NCI-H2196 (cell line): ENCODE measurements around the gene GOLGA6L2.
"Not testable (repeated sequence)": the region's sequence is repeated elsewhere in the genome, so short reads cannot be mapped to it uniquely, and the experiment has no call there.

Experiments used
- DNase-seq: peaks from one replicate; lab custom pipeline; 2025; ENCODE audit not compliant: unreplicated experiment; lab: John Stamatoyannopoulos, UW

Gene GOLGA6L2

DNA sequence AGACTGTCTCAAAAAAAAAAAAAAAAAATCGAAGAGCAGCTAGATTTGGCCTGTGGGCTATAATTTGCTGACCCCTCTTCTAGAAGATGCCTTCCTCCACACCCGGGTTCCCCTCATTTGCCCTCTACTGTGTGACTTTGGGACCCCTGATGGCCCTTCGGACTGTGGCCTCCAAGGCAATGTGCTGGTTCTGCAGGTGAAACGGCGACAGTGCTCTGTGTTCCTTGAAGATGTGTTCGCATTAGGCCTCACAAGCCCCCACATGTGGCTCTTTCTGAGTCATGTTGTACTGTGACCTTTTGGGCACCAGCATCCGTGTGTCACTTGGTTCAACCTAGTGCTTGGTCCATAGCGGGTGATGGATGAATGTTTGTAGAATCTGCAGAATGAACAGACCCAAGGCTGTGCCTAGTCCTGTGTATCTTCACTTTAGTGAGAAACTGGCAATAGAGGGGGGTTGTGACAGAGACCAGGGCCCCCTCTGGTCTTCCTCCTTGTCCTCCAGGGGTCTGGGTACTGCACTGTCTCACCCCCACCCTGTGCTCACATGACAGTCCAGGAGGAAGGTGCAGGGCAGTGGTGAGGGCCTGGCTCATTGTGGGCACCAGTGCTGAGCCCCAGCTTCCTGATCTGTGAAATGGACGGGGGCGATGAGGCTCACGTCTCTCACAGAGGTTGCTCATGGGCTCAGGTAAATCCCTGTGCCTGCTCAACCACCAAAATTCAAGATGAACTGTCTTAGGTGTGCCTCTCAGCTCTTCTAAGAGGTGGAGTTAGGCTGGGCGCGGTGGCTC lies 22.7 kb downstream of the GOLGA6L2 start:
- no peak for DNase-seq

- no peak for DNase-seq
Observed at GRCh38 chr15:23422946-23423708, 23.9 kb downstream of the GOLGA6L2 start.

DNA sequence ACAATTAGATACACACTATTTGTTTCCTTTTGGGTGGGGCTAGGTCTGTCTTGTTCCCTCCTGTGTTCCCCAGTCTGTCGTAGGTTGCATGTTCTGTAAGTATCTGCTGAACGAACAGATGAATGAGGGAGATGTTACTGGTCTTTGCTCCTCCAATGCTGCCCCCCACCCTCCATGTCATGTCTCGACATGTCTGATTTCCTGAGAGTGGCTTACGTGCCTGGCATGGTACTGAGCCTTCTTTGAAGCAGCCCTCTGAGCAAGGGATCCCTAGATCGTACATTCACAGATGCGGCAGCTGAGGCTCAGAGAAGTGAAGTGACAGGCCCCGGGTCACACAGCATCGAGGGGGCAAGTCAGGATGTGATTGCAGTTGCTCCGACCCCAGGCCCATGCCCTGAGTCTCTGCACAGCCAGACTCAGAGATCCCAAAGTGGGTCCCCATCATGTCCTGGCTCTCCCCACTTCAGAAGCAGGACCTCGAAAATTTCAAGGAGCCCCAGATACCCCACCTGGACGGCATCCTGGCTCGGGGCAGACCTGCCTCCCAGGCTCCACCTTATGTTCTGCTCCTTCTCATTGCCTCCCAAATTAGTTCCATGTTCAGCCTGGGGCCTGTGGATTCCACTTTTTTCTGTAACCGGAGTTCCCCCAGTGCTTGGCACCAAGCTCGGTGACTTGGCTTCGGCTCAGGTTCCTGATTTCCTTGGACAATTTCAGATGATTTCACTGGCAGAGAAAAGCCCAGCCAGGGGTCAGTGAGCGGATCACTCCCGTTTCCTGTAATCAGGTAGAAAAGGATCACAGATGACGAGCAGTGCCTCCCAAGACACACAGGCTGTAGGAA lies 24.7 kb downstream of the GOLGA6L2 start:
- DNase-seq: no peak

- no peak for DNase-seq
Observed at GRCh38 chr15:23420806-23421575, 26.1 kb downstream of the GOLGA6L2 start.

GRCh38 chr15:23416349-23417276 lies 30.4 kb downstream of the GOLGA6L2 start:
- DNase-seq: no peak

GRCh38 chr15:23415866-23416265 lies 31.2 kb downstream of the GOLGA6L2 start:
- DNase-seq: not testable (repeated sequence)

GRCh38 chr15:23415321-23415865 lies 31.6 kb downstream of the GOLGA6L2 start:
- no peak for DNase-seq

GRCh38 chr15:23412881-23413600 lies 34.0 kb downstream of the GOLGA6L2 start:
- DNase-seq: not testable (repeated sequence)

DNA sequence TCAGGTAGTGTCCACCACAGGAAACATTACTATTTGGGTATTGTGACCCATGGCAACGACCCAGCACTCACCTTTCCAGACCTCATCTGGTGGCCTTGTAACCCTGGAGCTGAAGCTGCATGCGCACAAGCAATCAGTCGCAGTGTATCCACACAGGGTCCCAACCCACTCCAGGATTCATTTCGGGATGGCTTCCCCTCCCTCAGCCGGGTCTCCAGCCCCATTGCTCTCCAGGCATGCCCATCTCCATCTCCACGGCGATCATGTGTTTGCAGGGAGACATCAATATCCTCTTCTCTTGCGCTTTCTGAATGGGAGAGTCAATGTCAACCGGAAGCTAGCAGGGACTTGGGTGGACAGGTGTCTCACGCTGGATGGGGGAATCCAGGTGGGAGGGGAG lies 35.2 kb downstream of the GOLGA6L2 start:
- DNase-seq: no peak

DNA sequence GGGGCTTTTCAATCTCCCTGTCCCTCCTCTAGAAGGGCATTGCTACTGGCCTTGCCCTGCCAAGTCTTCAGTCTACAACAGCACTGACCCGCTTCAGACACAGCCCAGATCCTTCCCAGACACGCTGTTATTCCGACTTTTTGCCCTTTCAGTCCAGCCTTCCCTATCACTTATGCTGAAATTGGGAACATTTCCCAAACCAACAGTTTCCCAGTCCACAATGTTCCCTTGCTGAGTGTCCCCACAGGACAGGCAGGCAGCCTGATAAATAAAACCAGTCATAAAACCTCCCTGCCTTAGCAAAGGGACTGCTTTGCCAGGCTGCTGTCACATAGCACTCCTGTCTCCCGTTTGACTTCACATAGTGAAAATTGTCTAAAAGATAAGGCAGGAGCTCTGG lies 43.5 kb downstream of the GOLGA6L2 start:
- DNase-seq: no peak

DNA sequence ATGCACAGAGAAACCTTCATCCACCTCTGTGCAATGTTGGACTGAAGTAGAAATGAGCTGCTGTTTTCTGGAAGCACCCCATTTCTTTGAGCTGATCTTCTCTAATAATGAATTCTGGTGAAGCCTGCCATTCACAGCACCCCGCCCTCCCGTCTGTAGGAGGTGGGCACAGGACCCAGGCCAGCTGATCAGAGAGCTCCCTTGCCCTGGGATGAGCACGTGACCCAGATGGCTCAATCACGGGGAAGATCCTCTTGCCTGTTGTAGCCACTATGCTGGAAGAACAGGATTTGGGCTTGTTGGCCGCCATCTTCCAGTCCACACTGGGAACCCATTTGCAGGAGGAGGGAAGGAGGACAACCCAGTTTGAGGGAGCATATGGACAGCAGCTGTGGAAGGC lies 44.5 kb downstream of the GOLGA6L2 start:
- DNase-seq: no peak

GRCh38 chr15:23402140-23402539 lies 44.9 kb downstream of the GOLGA6L2 start:
- DNase-seq: no peak

DNA sequence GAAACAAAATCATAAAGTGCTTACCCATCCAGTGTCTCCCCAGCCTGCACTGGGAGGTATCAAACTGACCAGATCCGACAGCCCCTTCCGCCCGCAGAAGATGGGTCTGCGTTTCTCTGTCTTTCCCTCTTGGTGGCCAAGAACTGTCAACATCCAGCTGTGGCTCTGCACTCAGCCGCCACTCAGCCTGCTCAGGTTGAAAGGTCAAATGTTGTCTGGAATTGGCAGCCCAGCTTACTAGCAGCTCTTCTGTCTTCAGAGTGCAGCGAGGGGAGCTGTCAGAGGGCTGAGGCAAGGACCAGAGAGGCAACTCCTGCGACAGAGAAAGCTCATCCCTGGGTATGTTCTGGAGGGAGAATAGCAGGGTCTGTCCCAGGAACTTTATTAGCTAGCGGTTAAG lies 45.4 kb downstream of the GOLGA6L2 start:
- DNase-seq: no peak

DNA sequence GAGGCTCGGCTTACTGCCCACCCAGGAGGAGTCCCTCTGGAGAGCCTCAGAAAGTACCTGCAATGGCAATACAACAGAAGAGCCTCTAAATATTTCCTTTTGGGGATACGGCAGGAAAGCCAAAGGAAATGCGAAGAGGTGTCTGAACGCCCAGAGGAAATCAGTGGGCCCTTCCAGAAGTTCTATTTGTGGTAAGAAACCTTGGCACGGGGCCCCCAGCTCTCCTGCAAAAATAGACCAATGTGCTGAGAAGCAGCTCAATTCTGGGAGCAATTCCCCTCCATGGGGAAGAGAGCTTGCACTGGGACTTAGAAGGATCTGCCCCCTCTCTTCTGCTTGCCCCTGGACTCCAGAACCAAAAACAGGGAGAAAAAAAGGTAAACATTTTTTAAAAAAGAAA lies 47.8 kb downstream of the GOLGA6L2 start:
- DNase-seq: not testable (repeated sequence)

- DNase-seq: not testable (repeated sequence)
Observed at GRCh38 chr15:23398357-23398756, 48.7 kb downstream of the GOLGA6L2 start.

- DNase-seq: no peak
Observed at GRCh38 chr15:23397779-23398178, 49.3 kb downstream of the GOLGA6L2 start.

GRCh38 chr15:23395832-23396231 lies 51.2 kb downstream of the GOLGA6L2 start:
- DNase-seq: no peak

DNA sequence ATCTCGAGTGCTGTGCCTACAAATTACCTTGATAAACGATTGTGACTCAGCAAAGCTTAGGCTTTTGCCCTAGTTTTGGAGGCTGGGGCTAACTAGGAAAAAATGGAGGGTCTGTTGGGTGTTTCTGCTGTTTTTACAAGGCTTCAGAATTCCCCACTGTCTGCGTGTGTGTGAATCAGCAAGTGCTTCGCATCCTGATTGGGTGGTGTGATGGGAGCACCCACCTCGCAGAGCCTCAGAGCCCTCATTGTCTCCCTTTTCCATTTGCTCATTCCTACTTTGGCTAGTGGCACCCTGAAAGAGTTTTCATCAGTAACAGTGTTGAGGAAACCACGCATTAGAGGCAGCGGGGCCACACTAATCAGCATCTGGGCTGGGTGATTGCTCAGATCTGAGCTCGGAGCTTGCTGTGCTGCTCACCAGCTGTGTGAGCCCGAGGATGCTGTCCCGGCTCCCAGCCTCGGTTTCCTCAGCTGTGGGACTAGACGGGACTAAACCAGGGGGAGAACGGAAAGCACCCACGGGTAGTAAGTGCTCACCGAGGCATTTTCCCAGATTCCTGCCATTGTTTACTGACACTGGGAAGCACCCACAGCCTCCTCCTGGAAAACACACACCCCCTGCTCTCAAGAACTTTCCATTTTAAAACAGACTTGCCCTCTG lies 51.9 kb downstream of the GOLGA6L2 start:
- DNase-seq: no peak
